Measurements from ENCODE around the gene ASPSCR1. TPM values are rescaled to one million over a fixed set of nuclear protein-coding genes. Genes with fewer than 3 reads are reported as not detected.

The ASPSCR1 gene, protein sequence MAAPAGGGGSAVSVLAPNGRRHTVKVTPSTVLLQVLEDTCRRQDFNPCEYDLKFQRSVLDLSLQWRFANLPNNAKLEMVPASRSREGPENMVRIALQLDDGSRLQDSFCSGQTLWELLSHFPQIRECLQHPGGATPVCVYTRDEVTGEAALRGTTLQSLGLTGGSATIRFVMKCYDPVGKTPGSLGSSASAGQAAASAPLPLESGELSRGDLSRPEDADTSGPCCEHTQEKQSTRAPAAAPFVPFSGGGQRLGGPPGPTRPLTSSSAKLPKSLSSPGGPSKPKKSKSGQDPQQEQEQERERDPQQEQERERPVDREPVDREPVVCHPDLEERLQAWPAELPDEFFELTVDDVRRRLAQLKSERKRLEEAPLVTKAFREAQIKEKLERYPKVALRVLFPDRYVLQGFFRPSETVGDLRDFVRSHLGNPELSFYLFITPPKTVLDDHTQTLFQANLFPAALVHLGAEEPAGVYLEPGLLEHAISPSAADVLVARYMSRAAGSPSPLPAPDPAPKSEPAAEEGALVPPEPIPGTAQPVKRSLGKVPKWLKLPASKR
- 23.6 and 37.0 TPM in 2 replicates for total RNA-seq (ENCODE audit: low replicate concordance)

GRCh38 chr17:81977211-81977808 is at the start of gene ASPSCR1:
Gene ASPSCR1, plus strand, starts transcription at chr17:81977629. Its CDS starts 18 bp downstream, at chr17:81977647.
- TF ChIP-seq, protein P1, sequence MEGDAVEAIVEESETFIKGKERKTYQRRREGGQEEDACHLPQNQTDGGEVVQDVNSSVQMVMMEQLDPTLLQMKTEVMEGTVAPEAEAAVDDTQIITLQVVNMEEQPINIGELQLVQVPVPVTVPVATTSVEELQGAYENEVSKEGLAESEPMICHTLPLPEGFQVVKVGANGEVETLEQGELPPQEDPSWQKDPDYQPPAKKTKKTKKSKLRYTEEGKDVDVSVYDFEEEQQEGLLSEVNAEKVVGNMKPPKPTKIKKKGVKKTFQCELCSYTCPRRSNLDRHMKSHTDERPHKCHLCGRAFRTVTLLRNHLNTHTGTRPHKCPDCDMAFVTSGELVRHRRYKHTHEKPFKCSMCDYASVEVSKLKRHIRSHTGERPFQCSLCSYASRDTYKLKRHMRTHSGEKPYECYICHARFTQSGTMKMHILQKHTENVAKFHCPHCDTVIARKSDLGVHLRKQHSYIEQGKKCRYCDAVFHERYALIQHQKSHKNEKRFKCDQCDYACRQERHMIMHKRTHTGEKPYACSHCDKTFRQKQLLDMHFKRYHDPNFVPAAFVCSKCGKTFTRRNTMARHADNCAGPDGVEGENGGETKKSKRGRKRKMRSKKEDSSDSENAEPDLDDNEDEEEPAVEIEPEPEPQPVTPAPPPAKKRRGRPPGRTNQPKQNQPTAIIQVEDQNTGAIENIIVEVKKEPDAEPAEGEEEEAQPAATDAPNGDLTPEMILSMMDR (IDR thresholded peaks at IDR 0.05; ENCODE audit: insufficient read depth, low read length): no peak
- peak within 1 kb of the TSS; percentile 79 for H3K4me3 ChIP-seq (ENCODE audit: low read depth, low read length)
- peak; percentile 89 for DNase-seq (ENCODE audit: low read depth)

DNA sequence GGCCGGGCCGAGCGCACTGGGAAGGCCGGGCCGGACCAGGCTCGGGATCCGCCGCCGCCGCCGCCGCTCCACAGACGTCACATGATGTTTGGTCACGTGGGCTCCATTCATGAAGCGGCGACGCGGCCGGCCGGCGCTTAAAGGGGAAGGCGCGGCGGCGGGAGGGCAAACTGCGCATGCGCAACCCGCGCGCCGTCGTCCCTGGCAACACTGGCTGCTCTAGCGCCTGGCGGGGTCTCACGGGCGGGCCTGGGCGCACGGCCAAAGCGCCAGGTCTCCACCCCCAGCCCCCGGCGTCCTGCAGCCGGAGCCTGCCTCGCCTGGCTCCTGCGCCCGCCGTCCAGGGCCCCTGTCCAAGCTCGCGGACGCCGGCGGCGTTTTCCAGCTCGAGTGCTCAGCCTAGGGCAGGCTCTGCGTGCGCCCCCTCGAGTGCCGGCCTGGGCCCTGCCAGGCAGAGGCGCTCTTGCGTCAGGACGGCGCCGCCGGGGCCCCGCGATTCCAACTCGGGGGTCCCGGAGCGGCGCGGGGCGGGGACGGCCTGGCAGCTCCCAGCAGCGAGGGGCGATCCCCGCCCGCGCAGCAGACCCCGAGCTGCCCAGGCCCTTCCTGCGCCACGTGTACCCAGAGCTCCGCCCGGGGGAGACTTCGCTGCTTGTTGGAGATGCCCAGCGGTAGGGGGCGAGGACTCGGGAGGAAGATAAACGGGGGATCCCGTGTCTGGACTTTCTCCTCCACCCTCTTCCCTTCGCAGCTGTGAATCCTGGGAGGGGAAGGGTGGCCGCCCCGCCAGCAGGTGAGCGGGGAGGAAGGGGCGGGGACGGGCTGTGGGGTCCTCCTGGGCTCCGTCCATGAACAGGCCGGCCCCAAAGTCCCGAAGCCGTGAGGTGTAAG is 49.5 kb upstream of the ASPSCR1 start, which contains the start of gene MAFG:
Gene MAFG (minus strand): TSS at position 83 of the 891 bp plus-strand sequence. CDS start 4,550 bp downstream, outside the sequence.
- H3K4me3 ChIP-seq (ENCODE audit: low read depth, low read length): peak within 1 kb of the TSS; percentile 79
- peak; percentile 93 for DNase-seq (ENCODE audit: low read depth)
- TF ChIP-seq, protein P1 (IDR thresholded peaks at IDR 0.05; ENCODE audit: insufficient read depth, low read length): peak; percentile 26

DNA sequence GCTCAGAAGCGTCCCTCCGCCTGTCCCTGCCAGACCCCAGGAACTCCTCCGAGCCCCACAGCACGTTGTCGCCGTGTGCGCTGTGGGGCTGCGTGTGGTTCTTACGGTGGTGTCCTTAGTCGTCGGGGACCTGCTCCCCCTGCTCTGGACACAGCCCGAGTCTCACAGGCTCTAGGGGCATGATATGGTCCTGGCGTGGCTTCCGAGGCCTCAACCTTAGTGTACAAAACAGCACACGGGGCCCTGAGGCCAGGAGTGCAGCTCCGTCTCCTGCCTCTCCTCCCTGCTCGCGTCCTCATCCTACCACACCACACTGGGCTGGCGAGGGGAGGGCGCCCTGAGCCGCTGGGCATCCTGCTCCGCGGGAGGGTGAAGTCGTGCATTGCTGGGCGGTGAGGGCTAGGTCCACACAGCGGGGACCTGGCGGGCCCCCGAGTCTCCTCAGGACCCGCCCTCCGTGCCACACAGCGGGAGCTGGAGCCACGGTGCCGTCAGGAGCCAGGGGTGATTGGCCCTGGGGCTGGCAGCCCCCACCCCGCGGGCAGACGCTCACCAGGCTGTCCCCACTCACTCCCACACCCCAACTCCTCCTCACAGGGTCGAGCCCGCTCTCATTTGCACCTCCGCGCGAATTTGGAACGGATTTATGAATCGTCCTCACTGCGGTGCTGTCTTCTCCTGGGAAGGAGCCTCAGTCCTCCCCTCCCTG is 48.7 kb upstream of the ASPSCR1 start:
- DNase-seq (ENCODE audit: low read depth): no peak
- H3K4me3 ChIP-seq (ENCODE audit: low read depth, low read length): peak overlapping the region; percentile 70
- TF ChIP-seq, protein P1 (IDR thresholded peaks at IDR 0.05; ENCODE audit: insufficient read depth, low read length): no peak

DNA sequence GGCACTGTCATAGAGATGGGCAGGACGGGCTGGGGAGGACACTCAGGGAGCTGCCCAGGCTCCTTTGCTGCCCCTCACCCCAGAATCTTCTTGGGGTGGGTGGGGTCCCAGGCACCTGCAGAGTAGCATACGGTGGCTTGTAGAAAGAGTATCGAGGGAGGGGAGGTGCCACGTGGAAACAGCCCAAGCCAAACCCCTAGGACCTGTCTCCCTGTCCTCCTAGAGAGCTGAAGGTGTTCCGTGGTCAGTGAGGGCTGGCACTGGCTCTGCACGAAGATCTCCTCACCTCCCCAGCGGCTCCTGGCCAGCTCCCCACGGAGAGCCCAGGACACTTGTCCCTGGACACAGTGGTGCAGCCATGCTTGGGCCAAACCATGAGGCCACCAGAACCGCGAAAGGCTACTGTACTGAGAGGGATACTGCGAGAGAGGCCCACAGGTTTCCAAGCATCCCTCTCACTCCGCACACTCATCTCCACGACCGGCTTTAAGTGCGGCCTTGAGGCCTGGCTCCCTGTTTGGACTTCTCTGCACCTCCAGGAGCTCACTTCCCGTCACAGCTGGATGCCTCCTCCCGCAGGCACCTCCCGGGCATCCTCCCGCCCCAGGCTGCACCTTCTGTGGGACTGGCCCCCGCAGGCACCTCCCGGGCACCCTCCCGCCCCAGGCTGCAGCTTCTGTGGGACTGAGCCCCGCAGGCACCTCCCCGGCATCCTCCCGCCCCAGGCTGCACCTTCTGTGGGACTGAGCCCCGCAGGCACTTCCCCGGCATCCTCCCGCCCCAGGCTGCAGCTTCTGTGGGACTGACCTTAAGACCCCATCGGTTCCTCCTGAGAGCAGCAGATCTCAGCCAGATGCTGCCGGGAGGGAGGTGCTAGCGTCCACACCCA is 47.9 kb upstream of the ASPSCR1 start:
- DNase-seq (ENCODE audit: low read depth): no peak
- TF ChIP-seq, protein P1 (IDR thresholded peaks at IDR 0.05; ENCODE audit: insufficient read depth, low read length): no peak
- H3K4me3 ChIP-seq (ENCODE audit: low read depth, low read length): peak overlapping the region; percentile 70

DNA sequence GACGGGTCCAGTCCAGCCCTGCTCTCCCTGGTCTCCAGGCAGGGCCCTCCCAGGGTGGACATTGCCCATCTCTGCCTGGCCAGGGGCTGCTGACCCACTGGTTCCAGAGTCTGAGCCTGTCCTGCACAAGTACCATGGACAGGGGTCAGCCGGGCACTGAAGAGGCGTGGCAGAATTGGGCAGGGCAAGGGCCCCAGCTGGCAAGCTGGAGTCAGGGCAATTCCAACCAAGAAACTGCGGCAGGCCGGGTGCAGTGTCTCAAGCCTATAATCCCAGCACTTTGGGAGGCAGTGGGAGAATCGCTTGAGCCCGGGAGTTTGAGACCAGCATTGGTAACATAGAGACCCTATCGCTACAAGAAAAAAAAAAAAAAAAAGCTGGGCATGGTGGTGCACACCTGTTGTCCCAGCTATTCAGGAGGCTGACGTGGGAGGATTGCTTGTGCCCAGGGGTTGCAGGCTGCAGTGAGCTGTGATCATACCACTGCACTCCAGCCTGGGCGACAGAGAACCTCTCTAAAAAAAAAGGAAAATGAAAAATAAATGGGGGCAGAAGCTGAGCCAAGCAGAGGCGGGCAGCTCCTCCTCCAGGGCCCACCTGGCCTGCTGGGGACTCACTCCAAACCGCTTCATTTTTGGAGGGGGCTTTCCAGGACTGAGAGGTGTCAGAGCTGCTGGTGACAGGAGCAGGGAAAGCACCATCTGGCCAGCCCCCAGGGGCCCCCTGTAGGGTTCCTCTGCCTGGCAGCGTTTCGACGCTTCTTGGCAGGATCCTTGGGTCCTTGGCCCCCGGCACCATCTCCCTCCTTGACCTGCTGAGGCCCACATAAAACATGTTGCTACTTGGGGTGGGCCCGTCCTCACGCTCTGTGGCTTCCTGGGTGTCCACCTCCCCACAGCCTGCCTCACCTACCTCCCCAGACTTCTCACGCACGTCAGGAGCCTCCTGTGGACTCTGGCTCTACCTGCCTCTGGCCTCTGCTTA is 47.0 kb upstream of the ASPSCR1 start:
- H3K4me3 ChIP-seq (ENCODE audit: low read depth, low read length): no peak overlapping the region
- TF ChIP-seq, protein P1 (IDR thresholded peaks at IDR 0.05; ENCODE audit: insufficient read depth, low read length): no peak
- no peak for DNase-seq (ENCODE audit: low read depth)
